ENCODE results near the gene DLGAP4. TPM values are rescaled to one million over a fixed set of nuclear protein-coding genes. Genes with fewer than 3 reads are reported as not detected.
A peak's percentile ranks its signal among the peaks of the same experiment; 100 is the strongest.

DLGAP4 gene
- total and polyA plus RNA-seq, 9 of the 15 experiments (the other 6 are each of a cell fraction or from before 2014, with no cell fraction given), result 0.31 to 34.1 (median 4.5) TPM

DNA sequence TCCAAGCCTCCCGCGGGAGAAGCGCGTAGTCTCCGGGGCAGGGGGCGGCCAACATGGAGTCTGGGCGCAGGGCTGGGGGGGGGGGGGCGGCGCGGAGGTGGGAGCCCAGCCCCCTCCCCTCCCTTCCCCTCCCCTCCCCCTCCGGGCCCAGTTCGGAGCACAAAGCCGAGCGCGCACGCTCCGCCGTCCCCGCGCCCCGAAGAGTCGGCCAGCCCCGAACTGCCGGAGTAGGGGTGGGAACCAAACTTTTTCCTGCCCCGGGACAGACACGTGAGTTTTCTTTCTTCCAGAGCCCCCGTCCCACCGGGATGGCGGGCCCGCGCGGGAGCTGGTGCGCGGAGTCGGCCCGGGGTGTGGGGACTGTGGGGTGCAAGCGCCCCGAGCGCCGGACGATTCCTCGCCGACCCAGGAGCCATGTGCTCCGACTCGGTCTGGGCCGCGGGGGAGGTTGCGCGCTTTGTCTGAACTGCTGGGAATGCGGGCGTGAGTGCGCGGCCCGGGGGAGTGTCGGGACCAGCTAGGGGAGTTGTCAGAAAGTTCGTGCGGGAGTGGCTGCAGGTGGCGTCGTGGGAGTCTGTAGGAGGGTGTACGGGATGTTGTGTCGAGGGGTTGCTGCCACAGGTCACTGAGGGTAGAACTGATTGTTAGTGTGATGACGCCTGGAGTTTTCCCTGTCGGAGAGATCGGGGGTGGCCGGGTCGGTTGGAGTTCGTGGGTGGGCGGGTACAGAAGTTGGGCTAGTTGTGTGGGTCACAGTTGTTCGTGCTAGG is 268.4 kb downstream of the DLGAP4 start (continued):
- TF ChIP-seq, protein P1, sequence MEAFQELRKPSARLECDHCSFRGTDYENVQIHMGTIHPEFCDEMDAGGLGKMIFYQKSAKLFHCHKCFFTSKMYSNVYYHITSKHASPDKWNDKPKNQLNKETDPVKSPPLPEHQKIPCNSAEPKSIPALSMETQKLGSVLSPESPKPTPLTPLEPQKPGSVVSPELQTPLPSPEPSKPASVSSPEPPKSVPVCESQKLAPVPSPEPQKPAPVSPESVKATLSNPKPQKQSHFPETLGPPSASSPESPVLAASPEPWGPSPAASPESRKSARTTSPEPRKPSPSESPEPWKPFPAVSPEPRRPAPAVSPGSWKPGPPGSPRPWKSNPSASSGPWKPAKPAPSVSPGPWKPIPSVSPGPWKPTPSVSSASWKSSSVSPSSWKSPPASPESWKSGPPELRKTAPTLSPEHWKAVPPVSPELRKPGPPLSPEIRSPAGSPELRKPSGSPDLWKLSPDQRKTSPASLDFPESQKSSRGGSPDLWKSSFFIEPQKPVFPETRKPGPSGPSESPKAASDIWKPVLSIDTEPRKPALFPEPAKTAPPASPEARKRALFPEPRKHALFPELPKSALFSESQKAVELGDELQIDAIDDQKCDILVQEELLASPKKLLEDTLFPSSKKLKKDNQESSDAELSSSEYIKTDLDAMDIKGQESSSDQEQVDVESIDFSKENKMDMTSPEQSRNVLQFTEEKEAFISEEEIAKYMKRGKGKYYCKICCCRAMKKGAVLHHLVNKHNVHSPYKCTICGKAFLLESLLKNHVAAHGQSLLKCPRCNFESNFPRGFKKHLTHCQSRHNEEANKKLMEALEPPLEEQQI (IDR thresholded peaks at IDR 0.05), result no peak
- TF ChIP-seq MTA2 (IDR thresholded peaks at IDR 0.05; ENCODE audit: low read depth), result 0 out of 2 replicates have a peak, but pooled peaks have one; percentile 20
- TF ChIP-seq ZNF41 (CRISPR knock-in tag; conservative IDR thresholded peaks at IDR 0.05), result no peak
- no peak for TF ChIP-seq ZBTB34 (CRISPR knock-in tag; IDR thresholded peaks at IDR 0.05)
- peak in 1 of 2 experiments; percentile 36; a peak in 1 of 4 replicates for TF ChIP-seq NONO (IDR thresholded peaks at IDR 0.05; ENCODE audit: low read depth in 2 of 2, low read length in 1 of 2)
- TF ChIP-seq, protein P2, sequence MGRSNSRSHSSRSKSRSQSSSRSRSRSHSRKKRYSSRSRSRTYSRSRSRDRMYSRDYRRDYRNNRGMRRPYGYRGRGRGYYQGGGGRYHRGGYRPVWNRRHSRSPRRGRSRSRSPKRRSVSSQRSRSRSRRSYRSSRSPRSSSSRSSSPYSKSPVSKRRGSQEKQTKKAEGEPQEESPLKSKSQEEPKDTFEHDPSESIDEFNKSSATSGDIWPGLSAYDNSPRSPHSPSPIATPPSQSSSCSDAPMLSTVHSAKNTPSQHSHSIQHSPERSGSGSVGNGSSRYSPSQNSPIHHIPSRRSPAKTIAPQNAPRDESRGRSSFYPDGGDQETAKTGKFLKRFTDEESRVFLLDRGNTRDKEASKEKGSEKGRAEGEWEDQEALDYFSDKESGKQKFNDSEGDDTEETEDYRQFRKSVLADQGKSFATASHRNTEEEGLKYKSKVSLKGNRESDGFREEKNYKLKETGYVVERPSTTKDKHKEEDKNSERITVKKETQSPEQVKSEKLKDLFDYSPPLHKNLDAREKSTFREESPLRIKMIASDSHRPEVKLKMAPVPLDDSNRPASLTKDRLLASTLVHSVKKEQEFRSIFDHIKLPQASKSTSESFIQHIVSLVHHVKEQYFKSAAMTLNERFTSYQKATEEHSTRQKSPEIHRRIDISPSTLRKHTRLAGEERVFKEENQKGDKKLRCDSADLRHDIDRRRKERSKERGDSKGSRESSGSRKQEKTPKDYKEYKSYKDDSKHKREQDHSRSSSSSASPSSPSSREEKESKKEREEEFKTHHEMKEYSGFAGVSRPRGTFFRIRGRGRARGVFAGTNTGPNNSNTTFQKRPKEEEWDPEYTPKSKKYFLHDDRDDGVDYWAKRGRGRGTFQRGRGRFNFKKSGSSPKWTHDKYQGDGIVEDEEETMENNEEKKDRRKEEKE (IDR thresholded peaks at IDR 0.05; ENCODE audit: borderline replicate concordance in 1 of 2, control insufficient read depth in 1 of 2, low read depth in 2 of 2, low read length in 1 of 2), result no peak
- no peak for TF ChIP-seq HMG20A (CRISPR knock-in tag; conservative IDR thresholded peaks at IDR 0.05)
- no peak for TF ChIP-seq RBM39 (optimal IDR thresholded peaks at IDR 0.05; ENCODE audit: low read depth, low read length)
- TF ChIP-seq ZBTB17 (CRISPR knock-in tag; IDR thresholded peaks at IDR 0.05), result no peak
- peak; percentile 27 for TF ChIP-seq POLR2B (IDR thresholded peaks at IDR 0.05; ENCODE audit: low read depth, partially characterized antibody)
- TF ChIP-seq HMBOX1 (IDR thresholded peaks at IDR 0.05), result no peak
- TF ChIP-seq E2F4 (CRISPR knock-in tag; IDR thresholded peaks at IDR 0.05; ENCODE audit: low read depth), result no peak
- TF ChIP-seq, protein P3, sequence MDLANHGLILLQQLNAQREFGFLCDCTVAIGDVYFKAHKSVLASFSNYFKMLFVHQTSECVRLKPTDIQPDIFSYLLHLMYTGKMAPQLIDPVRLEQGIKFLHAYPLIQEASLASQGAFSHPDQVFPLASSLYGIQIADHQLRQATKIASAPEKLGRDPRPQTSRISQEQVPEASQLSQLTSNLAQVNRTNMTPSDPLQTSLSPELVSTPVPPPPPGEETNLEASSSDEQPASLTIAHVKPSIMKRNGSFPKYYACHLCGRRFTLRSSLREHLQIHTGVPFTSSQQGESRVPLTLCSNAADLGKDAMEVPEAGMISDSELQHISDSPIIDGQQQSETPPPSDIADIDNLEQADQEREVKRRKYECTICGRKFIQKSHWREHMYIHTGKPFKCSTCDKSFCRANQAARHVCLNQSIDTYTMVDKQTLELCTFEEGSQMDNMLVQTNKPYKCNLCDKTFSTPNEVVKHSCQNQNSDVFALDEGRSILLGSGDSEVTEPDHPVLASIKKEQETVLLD (IDR thresholded peaks at IDR 0.05), result peak; percentile 78
- peak; percentile 61; the same call in 1 of the 2 replicates for TF ChIP-seq FOXK1 (CRISPR knock-in tag; IDR thresholded peaks at IDR 0.05; ENCODE audit: borderline replicate concordance)
- no peak for TF ChIP-seq TCF7 (IDR thresholded peaks at IDR 0.05; ENCODE audit: borderline replicate concordance)
- no peak for TF ChIP-seq SNIP1 (IDR thresholded peaks at IDR 0.05; ENCODE audit: low read depth)

Data from K562 (cell line).